ENCODE results near the gene ACIN1.

- TF ChIP-seq CTCF (IDR thresholded peaks at IDR 0.05; ENCODE audit: insufficient read depth, low read length), result no peak
- TF ChIP-seq POLR2AphosphoS5 (IDR thresholded peaks at IDR 0.05; ENCODE audit: low read depth), result no peak
- TF ChIP-seq REST (IDR thresholded peaks at IDR 0.05; ENCODE audit: insufficient replicate concordance, low read depth), result no peak
- no peak for TF ChIP-seq SPI1 (IDR thresholded peaks at IDR 0.05; ENCODE audit: borderline replicate concordance, low read depth)
These were observed 53.2 kb downstream of the ACIN1 start for GRCh38 chr14:23041729-23042128.
